OCI-LY1 (cell line): ENCODE data around the gene MLLT1.

Source experiments
- H2AFZ ChIP-seq: fragments of 200-600 bp; sonication (generic), shearing (Covaris generic); 2 replicates; pipeline ENCODE4 v1.6.0; 2014; ENCODE audit warnings: antibody characterized with exemption, mild to moderate bottlenecking, low read length
- H3F3A ChIP-seq: fragments of 200-600 bp; sonication (generic), shearing (Covaris generic); 2 replicates; pipeline ENCODE4 v1.6.0; 2014; ENCODE audit warnings: mild to moderate bottlenecking, antibody characterized with exemption, low read length, moderate library complexity; ENCODE audit not compliant: insufficient read depth
- H3K27ac ChIP-seq: fragments of 200-600 bp; sonication (generic); 2 replicates; pipeline ENCODE4 v1.5.1; 2014; ENCODE audit warnings: low read length, mixed run types, mild to moderate bottlenecking, low read depth; ENCODE audit not compliant: poor library complexity, severe bottlenecking
- H3K27me3 ChIP-seq: fragments of 200-600 bp; sonication (generic); 2 replicates; pipeline ENCODE4 v1.6.0; 2014; ENCODE audit warnings: antibody characterized with exemption, mild to moderate bottlenecking, low read length, moderate library complexity; ENCODE audit not compliant: insufficient read depth
- H3K36me3 ChIP-seq: fragments of 200-600 bp; sonication (generic); 2 replicates; pipeline ENCODE4 v1.6.1; 2014; ENCODE audit warnings: mild to moderate bottlenecking, antibody characterized with exemption, low read length, moderate library complexity, mixed read lengths; ENCODE audit not compliant: insufficient read depth
- H3K4me1 ChIP-seq: fragments of 200-600 bp; sonication (generic); 2 replicates; pipeline ENCODE4 v1.5.1; 2014; ENCODE audit warnings: mild to moderate bottlenecking, low read length, moderate library complexity; ENCODE audit not compliant: insufficient read depth, severe bottlenecking
- H3K4me2 ChIP-seq: fragments of 200-600 bp; sonication (generic), shearing (Covaris generic); 2 replicates; pipeline ENCODE4 v1.6.1; 2014; ENCODE audit warnings: low read length
- H3K4me3 ChIP-seq: fragments of 200-600 bp; sonication (generic); 2 replicates; pipeline ENCODE4 v1.5.1; 2014; ENCODE audit warnings: low read length, low read depth, mild to moderate bottlenecking, mixed read lengths; ENCODE audit not compliant: poor library complexity, severe bottlenecking
- H3K79me2 ChIP-seq: fragments of 200-600 bp; shearing (Covaris generic); 2 replicates; pipeline ENCODE4 v1.6.1; 2016; ENCODE audit warnings: mixed run types, low read length, mixed read lengths; ENCODE audit not compliant: insufficient read depth
- H3K9ac ChIP-seq: fragments of 200-600 bp; sonication (generic), shearing (Covaris generic); 2 replicates; pipeline ENCODE4 v1.6.1; 2014; ENCODE audit warnings: mild to moderate bottlenecking, low read length, mixed read lengths
- H3K9me2 ChIP-seq: fragments of 200-600 bp; sonication (generic), shearing (Covaris generic); 2 replicates; pipeline ENCODE4 v1.6.1; 2014; ENCODE audit warnings: low read depth, mild to moderate bottlenecking, low read length, mixed read lengths
- H3K9me3 ChIP-seq: fragments of 200-600 bp; shearing (Covaris generic); 2 replicates; pipeline ENCODE4 v1.6.1; 2014; ENCODE audit warnings: low read length, mixed read lengths
- H4K20me1 ChIP-seq: fragments of 200-600 bp; sonication (generic), shearing (Covaris generic); 2 replicates; pipeline ENCODE4 v1.6.0; 2016; ENCODE audit warnings: mild to moderate bottlenecking, low read length; ENCODE audit not compliant: insufficient read depth
- CTCF ChIP-seq: fragments of 200-600 bp; sonication (generic), shearing (Covaris generic); IDR thresholded peaks from 2 replicates; pipeline ENCODE4 v1.5.1; 2017; ENCODE audit warnings: mild to moderate bottlenecking, antibody characterized with exemption, low read length, moderate library complexity, mixed read lengths
- EZH2 ChIP-seq: fragments of 200-600 bp; sonication (generic), shearing (Covaris generic); IDR thresholded peaks from 2 replicates; pipeline ENCODE4 v1.8.0; 2017; ENCODE audit warnings: borderline replicate concordance, mixed run types, mild to moderate bottlenecking, antibody characterized with exemption, low read length, moderate library complexity, mixed read lengths

MLLT1 gene

GRCh38 chr19:6258812-6259311 is 20.9 kb downstream of the MLLT1 start:
- no peaks in the 10 kb centered on the region for H3K9me3 ChIP-seq
- H3K27me3 ChIP-seq: no peaks in the 10 kb centered on the region
- no peak overlapping the region for H3K4me2 ChIP-seq
- no peaks in the 10 kb centered on the region for H3K4me1 ChIP-seq
- no peaks in the 10 kb centered on the region for H3K9me2 ChIP-seq
- no peak overlapping the region for H3K27ac ChIP-seq
- peaks cover 10% of the 10 kb centered on the region; the same call in 1 of the 2 replicates for H3K79me2 ChIP-seq
- H3K4me3 ChIP-seq: no peak overlapping the region
- H4K20me1 ChIP-seq: peaks cover 2% of the 10 kb centered on the region; the same call in 1 of the 2 replicates
- TF ChIP-seq EZH2 (no peak), CTCF (no peak)
- peaks cover 66% of the 10 kb centered on the region for H3K36me3 ChIP-seq
- no peak overlapping the region for H3K9ac ChIP-seq
- no peaks in the 10 kb centered on the region for H3F3A ChIP-seq
- no peak overlapping the region for H2AFZ ChIP-seq

- Histone ChIP-seq H3K4me3 (no peak overlapping the region), H3K9me2 (no peaks in the 10 kb centered on the region), H3K79me2 (peaks cover 21% of the 10 kb centered on the region; the same call in 1 of the 2 replicates), H3K9me3 (no peaks in the 10 kb centered on the region), H3K27me3 (no peaks in the 10 kb centered on the region), H3K4me1 (no peaks in the 10 kb centered on the region), H3K4me2 (no peak overlapping the region), H3K9ac (no peak overlapping the region), H3K27ac (no peak overlapping the region), H3K36me3 (peaks cover 30% of the 10 kb centered on the region), H3F3A (no peaks in the 10 kb centered on the region), H4K20me1 (0 out of 2 replicates have a peak, but pooled peaks cover 2% of the 10 kb centered on the region), H2AFZ (no peak overlapping the region)
- TF ChIP-seq CTCF: no peak
- no peak for TF ChIP-seq EZH2
These were observed 25.6 kb downstream of the MLLT1 start for GRCh38 chr19:6253954-6254733.

GRCh38 chr19:6252066-6252465 is 27.7 kb downstream of the MLLT1 start:
- Histone ChIP-seq H4K20me1 (0 out of 2 replicates have a peak, but pooled peaks cover 2% of the 10 kb centered on the region), H3K9ac (no peak overlapping the region), H3K4me1 (peaks cover 6% of the 10 kb centered on the region), H3K27ac (no peak overlapping the region), H3K9me3 (no peaks in the 10 kb centered on the region), H3K4me3 (no peak overlapping the region), H3K4me2 (no peak overlapping the region), H3K27me3 (no peaks in the 10 kb centered on the region), H3K36me3 (peaks cover 34% of the 10 kb centered on the region), H3K79me2 (peaks cover 32% of the 10 kb centered on the region; the same call in 1 of the 2 replicates), H3K9me2 (no peaks in the 10 kb centered on the region), H3F3A (no peaks in the 10 kb centered on the region), H2AFZ (no peak overlapping the region)
- TF ChIP-seq CTCF: no peak
- no peak for TF ChIP-seq EZH2
